B cell (primary cell): ENCODE data around the gene STXBP4. TPM values are rescaled to one million over a fixed set of nuclear protein-coding genes. Genes with fewer than 3 reads are reported as not detected.

Source experiments
- ATAC-seq: fragments of 200-7000 bp; cut with Tn5 transposase; one replicate; pipeline ENCODE4 v1.10.0; 2021; ENCODE audit warnings: low read depth, mild to moderate bottlenecking, moderate number of reproducible peaks, moderate library complexity
- CTCF ChIA-PET: fragments of 350-600 bp; sonication (Branson Sonifier 250); formaldehyde crosslinking; loops from one replicate; lab custom pipeline; 2021; ENCODE audit warnings: antibody characterized with exemption, inconsistent platforms; lab: Charles Lee
- POLR2A ChIA-PET: fragments of 350-600 bp; sonication (Branson Sonifier 250); formaldehyde crosslinking; loops from one replicate; lab custom pipeline; 2021; ENCODE audit warnings: antibody characterized with exemption; lab: Charles Lee
- DNase-seq: peaks from one replicate; pipeline ENCODE4 v3.0.0; 2013
- H2AFZ ChIP-seq: 2 replicates; pipeline ENCODE4 v1.6.1; 2012; ENCODE audit warnings: mild to moderate bottlenecking, low read depth, low read length; ENCODE audit not compliant: insufficient read depth, poor library complexity, severe bottlenecking
- H3K27ac ChIP-seq, 2 donors: 1 replicate in 1 of 2; 2 replicates in 1 of 2; pipeline ENCODE4 v1.5.1; 2012 to 2013; ENCODE audit warnings: low read length in 2 of 2, mild to moderate bottlenecking in 2 of 2, moderate library complexity in 1 of 2
- H3K27me3 ChIP-seq, 4 experiments: fragments of 200-600 bp in 1 of 4; sonication (generic) in 1 of 4; replicated peaks in 1 of 4; 1 replicate in 2 of 4; 2 replicates in 2 of 4; pipeline versions ENCODE4 v1.6.1 to v1.7.0; 2013 to 2016; ENCODE audit warnings: low read length in 3 of 4, mild to moderate bottlenecking in 2 of 4, mixed read lengths in 1 of 4, moderate library complexity in 1 of 4; ENCODE audit not compliant: insufficient read depth in 4 of 4, control insufficient read depth in 3 of 4; ENCODE audit errors: control extremely low read depth in 1 of 4
- H3K36me3 ChIP-seq, 2 experiments: replicated peaks in 1 of 2; 1 replicate in 1 of 2; 2 replicates in 1 of 2; pipeline versions ENCODE4 v1.6.1 to v1.7.1; 2013; ENCODE audit warnings: low read length in 1 of 2; ENCODE audit not compliant: insufficient read depth in 2 of 2, control insufficient read depth in 1 of 2; ENCODE audit errors: control extremely low read depth in 1 of 2, extremely low read depth in 1 of 2
- H3K4me1 ChIP-seq, 2 donors: fragments of 200-600 bp in 1 of 2; sonication (generic) in 1 of 2; 1 replicate in 1 of 2; 2 replicates in 1 of 2; pipeline versions ENCODE4 v1.5.1 to v1.6.1; 2013 to 2017; ENCODE audit warnings: low read length in 2 of 2; ENCODE audit not compliant: control insufficient read depth in 2 of 2, insufficient read depth in 2 of 2
- H3K4me2 ChIP-seq: replicated peaks from 2 replicates; pipeline ENCODE3; 2012; ENCODE audit warnings: mild to moderate bottlenecking, low read depth, low read length; ENCODE audit not compliant: poor library complexity, severe bottlenecking
- H3K4me3 ChIP-seq, 5 experiments: fragments of 200-600 bp in 1 of 5; sonication (generic) in 1 of 5; 1 replicate in 3 of 5; 2 replicates in 2 of 5; pipeline versions ENCODE4 v1.5.1 to v1.7.0; 2011 to 2016; ENCODE audit warnings: low read length in 4 of 5, mild to moderate bottlenecking in 4 of 5, low read depth in 2 of 5, control low read depth in 1 of 5, moderate library complexity in 1 of 5; ENCODE audit not compliant: insufficient read depth in 1 of 5; ENCODE audit errors: control extremely low read depth in 1 of 5, extremely low read depth in 1 of 5
- H3K79me2 ChIP-seq: fragments of 200-600 bp; sonication (generic); one replicate; pipeline ENCODE4 v1.6.0; 2016; ENCODE audit warnings: low read length; ENCODE audit not compliant: control insufficient read depth, insufficient read depth
- H3K9ac ChIP-seq: fragments of 200-600 bp; sonication (generic); 2 replicates; pipeline ENCODE4 v1.6.1; 2017; ENCODE audit warnings: mild to moderate bottlenecking, low read length, moderate library complexity
- H3K9me3 ChIP-seq, 3 donors: one replicate each; pipeline versions ENCODE4 v1.6.1 to v1.7.1; 2013; ENCODE audit warnings: low read length in 2 of 3; ENCODE audit not compliant: control insufficient read depth in 2 of 3, insufficient read depth in 1 of 3; ENCODE audit errors: control extremely low read depth in 1 of 3
- H4K20me1 ChIP-seq: 2 replicates; pipeline ENCODE4 v1.6.0; 2012; ENCODE audit warnings: mild to moderate bottlenecking, low read length; ENCODE audit not compliant: insufficient read depth, control insufficient read depth, poor library complexity, severe bottlenecking
- H3K27ac Mint-ChIP-seq: one replicate; pipeline ENCODE4 v1.8.0; 2021; ENCODE audit warnings: mixed read lengths
- H3K27me3 Mint-ChIP-seq: one replicate; pipeline ENCODE4 v1.8.0; 2021; ENCODE audit warnings: mixed read lengths
- H3K4me1 Mint-ChIP-seq: one replicate; pipeline ENCODE4 v1.8.0; 2021; ENCODE audit warnings: mixed read lengths
- H3K4me3 Mint-ChIP-seq: one replicate; pipeline ENCODE4 v1.8.0; 2021; ENCODE audit warnings: mixed read lengths
- H3K9me3 Mint-ChIP-seq: one replicate; pipeline ENCODE4 v1.8.0; 2022; ENCODE audit warnings: mixed read lengths; ENCODE audit not compliant: insufficient read depth
- CTCF ChIP-seq: fragments of 200-600 bp; IDR thresholded peaks from one replicate; pipeline ENCODE4 v1.8.0; 2022; ENCODE audit warnings: antibody characterized with exemption, mild to moderate bottlenecking
- EZH2 ChIP-seq: IDR thresholded peaks from 2 replicates; pipeline ENCODE4 v1.6.1; 2012; ENCODE audit warnings: borderline replicate concordance, low read depth, mild to moderate bottlenecking, moderate library complexity, low read length; ENCODE audit not compliant: insufficient read depth, poor library complexity, severe bottlenecking
- WGBS: methylation state at CpG from one replicate; pipeline ENCODE4 v1.1.5; 2013; ENCODE audit warnings: missing lambda C conversion rate; ENCODE audit not compliant: insufficient coverage; 5-methylcytosine and 5-hydroxymethylcytosine counted together
- intact Hi-C: fragments of 100-400 bp; cut with micrococcal nuclease; formaldehyde crosslinking; loops from one replicate; pipeline ENCODE4 v1.10.0; 2022
- polyA plus RNA-seq: library from polyadenylated mRNA; depleted of rRNA; stranded (reverse); fragments of >200 nt; gene quantifications from 2 replicates; pipeline ENCODE4 v1.2.3, GENCODE V29; 2012
- total RNA-seq, 2 donors: library from RNA; stranded (reverse); fragments of 120-200 nt in 1 of 2; gene quantifications; 1 replicate in 1 of 2; 2 replicates in 1 of 2; pipeline versions ENCODE4 v1.2.3 to v1.2.4, GENCODE V29; 2013 to 2022

The STXBP4 gene
- total and polyA plus RNA-seq, 2 donors (not counting 1 experiment from before 2014, with no cell fraction given) = 1.2 to 11.4 TPM

- Mint-ChIP-seq H3K27ac (no peak overlapping the region), H3K4me3 (no peak overlapping the region), H3K27me3 (no peaks in the 10 kb centered on the region), H3K9me3 (no peaks in the 10 kb centered on the region), H3K4me1 (peaks cover 13% of the 10 kb centered on the region)
- H3K9ac ChIP-seq = no peak overlapping the region
- no CpG with 5 or more reads among the region's 3 CpGs for WGBS
- H3K4me3 ChIP-seq = no peak overlapping the region
- TF ChIP-seq CTCF (no peak), EZH2 (no peak)
- ChIA-PET POLR2A (no interaction called here), CTCF (interaction anchor here (1.8 kb wide), 1 partner anchor 23 kb away, joined by 4 read pairs; no protein-coding TSS in a partner anchor)
- no peaks in the 10 kb centered on the region for H3K9me3 ChIP-seq
- peaks cover 4% of the 10 kb centered on the region for H4K20me1 ChIP-seq
- no peak for ATAC-seq
- DNase-seq = no peak
- no peaks in the 10 kb centered on the region for H3K27me3 ChIP-seq
- peaks cover 8 to 18% of the 10 kb centered on the region in 2 donors for H3K4me1 ChIP-seq
- intact Hi-C loops = no loop called here
- H2AFZ ChIP-seq = no peak overlapping the region
- no peak overlapping the region for H3K27ac ChIP-seq
- H3K36me3 ChIP-seq = no peaks in the 10 kb centered on the region
- H3K4me2 ChIP-seq = no peak overlapping the region
- peaks cover 18% of the 10 kb centered on the region for H3K79me2 ChIP-seq
Measured at GRCh38 chr17:54971901-54972300, 3.3 kb downstream of the STXBP4 start.

GRCh38 chr17:54972406-54973138 lies 4.0 kb downstream of the STXBP4 start:
- Mint-ChIP-seq H3K4me1 (peaks cover 7% of the 10 kb centered on the region), H3K27me3 (no peaks in the 10 kb centered on the region), H3K4me3 (no peak overlapping the region), H3K9me3 (no peaks in the 10 kb centered on the region), H3K27ac (no peak overlapping the region)
- ChIA-PET POLR2A (no interaction called here), CTCF (interaction anchor here (2.0 kb wide), 1 partner anchor 20 kb away, joined by 9 read pairs; no protein-coding TSS in a partner anchor)
- ATAC-seq (no peak), DNase-seq (no peak)
- Histone ChIP-seq H3K79me2 (peaks cover 12% of the 10 kb centered on the region), H3K36me3 (no peaks in the 10 kb centered on the region), H3K9ac (no peak overlapping the region), H3K4me2 (no peak overlapping the region), H4K20me1 (no peaks in the 10 kb centered on the region), H2AFZ (no peak overlapping the region), H3K27me3 (no peaks in the 10 kb centered on the region), H3K4me3 (no peak overlapping the region), H3K9me3 (no peaks in the 10 kb centered on the region), H3K4me1 (peaks cover 5 to 12% of the 10 kb centered on the region in 2 donors), H3K27ac (no peak overlapping the region)
- intact Hi-C loops = no loop called here
- TF ChIP-seq EZH2 = no peak
- TF ChIP-seq CTCF = no peak
- WGBS = no CpG with 5 or more reads among the region's 3 CpGs
